ENCODE measurements around the gene IL11. TPM values are rescaled to one million over a fixed set of nuclear protein-coding genes. Genes with fewer than 3 reads are reported as not detected.

The IL11 gene
- polyA plus RNA-seq, 1 donor, result 0.66 TPM

- Histone ChIP-seq H3K27me3 (ENCODE audit: control insufficient read depth, insufficient read depth, low read length) (peaks cover 5% of the 10 kb centered on the region), H3K4me1 (ENCODE audit: control insufficient read depth, insufficient read depth, low read length) (peaks cover 21% of the 10 kb centered on the region), H3K36me3 (ENCODE audit: control insufficient read depth, insufficient read depth, low read length) (peaks cover 7% of the 10 kb centered on the region), H3K4me3 (ENCODE audit: low read length) (no peak overlapping the region), H3K9me3 (ENCODE audit: control insufficient read depth, low read depth, low read length) (no peaks in the 10 kb centered on the region), H3K27ac (ENCODE audit: low read length) (no peak overlapping the region)
- WGBS (ENCODE audit: insufficient coverage, low lambda C conversion rate), result no CpG with 5 or more reads among the region's 3 CpGs
- no peak for DNase-seq
These were observed 12.3 kb upstream of the IL11 start for GRCh38 chr19:55382522-55383054.

GRCh38 chr19:55382013-55382412 is 11.8 kb upstream of the IL11 start:
- H3K4me3 ChIP-seq (ENCODE audit: low read length), result no peak overlapping the region
- no peak for DNase-seq
- WGBS (ENCODE audit: insufficient coverage, low lambda C conversion rate), result 100% methylated on average over 2 of the region's 5 CpGs
- H3K27me3 ChIP-seq (ENCODE audit: control insufficient read depth, insufficient read depth, low read length), result peaks cover 8% of the 10 kb centered on the region
- peaks cover 15% of the 10 kb centered on the region for H3K4me1 ChIP-seq (ENCODE audit: control insufficient read depth, insufficient read depth, low read length)
- H3K36me3 ChIP-seq (ENCODE audit: control insufficient read depth, insufficient read depth, low read length), result peaks cover 1% of the 10 kb centered on the region
- no peak overlapping the region for H3K27ac ChIP-seq (ENCODE audit: low read length)
- H3K9me3 ChIP-seq (ENCODE audit: control insufficient read depth, low read depth, low read length), result no peaks in the 10 kb centered on the region

- DNase-seq, result no peak
- H3K4me1 ChIP-seq (ENCODE audit: control insufficient read depth, insufficient read depth, low read length), result peaks cover 10% of the 10 kb centered on the region
- peaks cover 1% of the 10 kb centered on the region for H3K9me3 ChIP-seq (ENCODE audit: control insufficient read depth, low read depth, low read length)
- no peak overlapping the region for H3K27ac ChIP-seq (ENCODE audit: low read length)
- no CpG with 5 or more reads among the region's 11 CpGs for WGBS (ENCODE audit: insufficient coverage, low lambda C conversion rate)
- peaks cover 34% of the 10 kb centered on the region for H3K27me3 ChIP-seq (ENCODE audit: control insufficient read depth, insufficient read depth, low read length)
- no peaks in the 10 kb centered on the region for H3K36me3 ChIP-seq (ENCODE audit: control insufficient read depth, insufficient read depth, low read length)
- H3K4me3 ChIP-seq (ENCODE audit: low read length), result no peak overlapping the region
These were observed 8.9 kb upstream of the IL11 start for GRCh38 chr19:55379174-55379573.

GRCh38 chr19:55377356-55378131 is 7.3 kb upstream of the IL11 start:
- Histone ChIP-seq H3K36me3 (ENCODE audit: control insufficient read depth, insufficient read depth, low read length) (no peaks in the 10 kb centered on the region), H3K4me3 (ENCODE audit: low read length) (no peak overlapping the region), H3K9me3 (ENCODE audit: control insufficient read depth, low read depth, low read length) (peaks cover 4% of the 10 kb centered on the region), H3K4me1 (ENCODE audit: control insufficient read depth, insufficient read depth, low read length) (peaks cover 9% of the 10 kb centered on the region), H3K27me3 (ENCODE audit: control insufficient read depth, insufficient read depth, low read length) (peaks cover 50% of the 10 kb centered on the region), H3K27ac (ENCODE audit: low read length) (no peak overlapping the region)
- no peak for DNase-seq
- no CpG with 5 or more reads among the region's 43 CpGs for WGBS (ENCODE audit: insufficient coverage, low lambda C conversion rate)

- no CpG with 5 or more reads among the region's 21 CpGs for whole genome bisulfite sequencing (ENCODE audit: insufficient coverage, low lambda C conversion rate)
- Histone ChIP-seq H3K4me1 (ENCODE audit: control insufficient read depth, insufficient read depth, low read length) (peaks cover 9% of the 10 kb centered on the region), H3K27ac (ENCODE audit: low read length) (no peak within 1 kb of the TSS), H3K27me3 (ENCODE audit: control insufficient read depth, insufficient read depth, low read length) (peaks cover 61% of the 10 kb centered on the region), H3K36me3 (ENCODE audit: control insufficient read depth, insufficient read depth, low read length) (no peaks in the 10 kb centered on the region), H3K4me3 (ENCODE audit: low read length) (no peak within 1 kb of the TSS), H3K9me3 (ENCODE audit: control insufficient read depth, low read depth, low read length) (peaks cover 6% of the 10 kb centered on the region)
- no peak for DNase-seq
These were observed 6.1 kb upstream of the IL11 start, which contains the start of gene TMEM190 for GRCh38 chr19:55376241-55376933. Gene TMEM190 (plus strand): TSS chr19:55376826. CDS start chr19:55376854, 28 bp downstream.

GRCh38 chr19:55373993-55374757 is 3.9 kb upstream of the IL11 start:
- no peak overlapping the region for H3K4me3 ChIP-seq (ENCODE audit: low read length)
- H3K27ac ChIP-seq (ENCODE audit: low read length), result no peak overlapping the region
- 0% methylated on average over 1 of the region's 31 CpGs for WGBS (ENCODE audit: insufficient coverage, low lambda C conversion rate)
- peaks cover 6% of the 10 kb centered on the region for H3K9me3 ChIP-seq (ENCODE audit: control insufficient read depth, low read depth, low read length)
- H3K27me3 ChIP-seq (ENCODE audit: control insufficient read depth, insufficient read depth, low read length), result peaks cover 81% of the 10 kb centered on the region
- DNase-seq, result no peak
- peaks cover 16% of the 10 kb centered on the region for H3K4me1 ChIP-seq (ENCODE audit: control insufficient read depth, insufficient read depth, low read length)
- no peaks in the 10 kb centered on the region for H3K36me3 ChIP-seq (ENCODE audit: control insufficient read depth, insufficient read depth, low read length)

DNA sequence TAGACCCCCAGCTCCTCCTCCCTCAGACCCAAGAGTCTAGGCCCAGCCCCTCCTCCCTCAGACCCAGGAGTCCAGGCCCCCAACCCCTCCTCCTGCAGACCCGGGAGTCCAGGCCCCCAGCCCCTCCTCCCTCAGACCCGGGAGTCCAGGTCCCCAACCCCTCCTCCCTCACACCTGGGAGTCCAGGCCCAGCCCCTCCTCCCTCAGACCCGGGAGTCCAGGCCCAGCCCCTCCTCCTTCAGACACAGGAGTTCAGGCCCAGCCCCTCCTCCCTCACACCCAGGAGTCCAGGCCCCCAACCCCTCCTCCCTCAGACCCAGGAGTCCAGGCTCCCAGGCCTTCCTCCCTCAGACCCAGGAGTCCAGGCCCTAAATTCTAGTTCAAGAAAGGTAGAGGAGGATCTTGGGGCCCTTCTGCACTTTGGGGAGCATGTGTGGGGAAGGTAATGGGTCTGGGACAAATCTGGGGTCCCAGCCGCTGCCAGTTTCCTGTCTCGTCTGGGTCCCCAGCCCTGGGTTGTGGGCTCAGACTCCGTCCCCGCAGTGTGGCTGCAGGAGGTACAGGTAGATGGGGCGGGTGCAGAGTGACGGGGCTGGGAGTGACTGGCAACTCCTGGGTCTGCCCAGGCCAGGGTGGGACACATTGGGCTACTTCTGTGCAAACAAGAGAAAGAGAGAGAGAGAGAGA is 3.2 kb upstream of the IL11 start:
- H3K36me3 ChIP-seq (ENCODE audit: control insufficient read depth, insufficient read depth, low read length), result no peaks in the 10 kb centered on the region
- no CpG with 5 or more reads among the region's 9 CpGs for WGBS (ENCODE audit: insufficient coverage, low lambda C conversion rate)
- peaks cover 88% of the 10 kb centered on the region for H3K27me3 ChIP-seq (ENCODE audit: control insufficient read depth, insufficient read depth, low read length)
- peaks cover 6% of the 10 kb centered on the region for H3K9me3 ChIP-seq (ENCODE audit: control insufficient read depth, low read depth, low read length)
- H3K4me3 ChIP-seq (ENCODE audit: low read length), result no peak overlapping the region
- peaks cover 16% of the 10 kb centered on the region for H3K4me1 ChIP-seq (ENCODE audit: control insufficient read depth, insufficient read depth, low read length)
- DNase-seq, result no peak
- no peak overlapping the region for H3K27ac ChIP-seq (ENCODE audit: low read length)

DNA sequence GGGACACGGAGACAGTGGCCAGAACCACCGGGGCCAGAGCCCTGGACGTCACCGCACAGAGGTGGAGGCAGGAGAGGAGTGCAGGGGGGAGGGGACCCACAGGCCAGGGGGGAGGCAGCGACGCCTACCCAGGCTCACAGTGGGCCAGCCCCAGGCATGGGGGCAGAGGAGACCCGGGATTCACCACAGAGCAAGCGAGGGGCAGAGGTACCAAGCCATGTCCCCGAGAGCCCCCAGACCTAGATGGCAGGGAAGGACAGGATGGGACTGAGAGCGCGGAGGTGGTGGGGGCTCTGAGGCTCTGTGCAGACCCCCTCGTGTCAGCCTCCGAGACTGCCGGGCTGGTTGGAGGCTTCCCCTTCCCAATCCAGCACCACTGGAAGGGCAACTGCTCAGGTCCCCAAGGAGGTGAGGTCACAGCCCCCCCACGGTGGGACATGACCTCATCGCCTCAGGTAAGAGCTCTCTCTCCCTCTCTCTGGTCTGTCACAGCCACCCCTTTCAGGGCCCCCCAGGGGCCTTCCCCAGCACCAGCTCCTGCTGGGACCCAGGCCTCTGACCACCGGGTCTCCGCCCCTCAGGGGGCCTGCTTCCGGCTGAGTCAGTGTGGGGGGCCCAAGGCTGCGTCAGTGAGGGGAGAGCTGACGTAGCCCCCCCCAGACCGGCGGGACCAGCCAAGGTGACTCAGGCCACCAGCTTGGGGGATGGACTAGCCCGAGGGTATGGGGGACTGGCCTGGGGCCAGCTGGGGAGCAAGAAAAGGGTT is 2.2 kb upstream of the IL11 start:
- no CpG with 5 or more reads among the region's 24 CpGs for WGBS (ENCODE audit: insufficient coverage, low lambda C conversion rate)
- DNase-seq, result no peak
- no peak overlapping the region for H3K27ac ChIP-seq (ENCODE audit: low read length)

DNA sequence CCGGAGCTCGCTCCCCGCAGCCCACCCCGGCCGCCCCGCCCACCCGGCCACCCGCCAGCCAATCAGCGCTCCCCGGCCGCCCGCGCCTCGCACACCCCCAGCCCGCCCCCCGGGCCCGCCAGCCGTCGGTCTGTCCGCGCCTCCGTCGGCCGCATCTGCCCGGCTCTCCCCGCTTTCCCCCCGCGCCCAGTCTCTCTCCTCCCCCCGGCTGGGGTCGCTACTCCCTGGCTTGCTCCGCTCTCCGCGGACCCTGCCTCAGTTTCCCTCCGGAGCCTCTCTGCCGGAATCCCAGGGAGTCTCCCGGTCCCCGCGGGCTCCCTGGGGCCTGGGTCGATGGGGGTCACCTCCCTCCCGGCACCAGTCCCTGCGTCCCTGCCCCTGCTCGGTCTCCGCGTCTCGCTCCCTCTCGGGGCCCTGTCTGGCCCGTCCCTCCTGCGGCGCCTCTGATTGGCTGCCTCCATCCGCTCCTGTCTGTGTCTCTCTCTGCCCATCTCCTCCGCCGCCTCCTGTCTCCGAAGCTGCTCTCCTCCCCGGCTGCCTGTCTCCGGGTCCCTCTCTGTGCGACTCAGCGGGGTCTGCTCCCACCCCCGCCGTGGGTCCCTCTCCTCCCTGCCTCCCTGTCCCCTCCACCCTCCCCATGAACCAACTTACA is 484 bp downstream of the IL11 start:
- DNase-seq, result no peak
- Histone ChIP-seq H3K27me3 (ENCODE audit: control insufficient read depth, insufficient read depth, low read length) (peaks cover 78% of the 10 kb centered on the region), H3K4me1 (ENCODE audit: control insufficient read depth, insufficient read depth, low read length) (peaks cover 12% of the 10 kb centered on the region)

More for the DNA sequence above, 2.2 kb upstream of the IL11 start:
- Histone ChIP-seq H3K36me3 (ENCODE audit: control insufficient read depth, insufficient read depth, low read length) (no peaks in the 10 kb centered on the region), H3K4me1 (ENCODE audit: control insufficient read depth, insufficient read depth, low read length) (peaks cover 16% of the 10 kb centered on the region), H3K9me3 (ENCODE audit: control insufficient read depth, low read depth, low read length) (peaks cover 6% of the 10 kb centered on the region), H3K4me3 (ENCODE audit: low read length) (no peak overlapping the region), H3K27me3 (ENCODE audit: control insufficient read depth, insufficient read depth, low read length) (peaks cover 91% of the 10 kb centered on the region)

More for the DNA sequence above, 484 bp downstream of the IL11 start:
- Histone ChIP-seq H3K36me3 (ENCODE audit: control insufficient read depth, insufficient read depth, low read length) (no peaks in the 10 kb centered on the region), H3K9me3 (ENCODE audit: control insufficient read depth, low read depth, low read length) (peaks cover 6% of the 10 kb centered on the region), H3K4me3 (ENCODE audit: low read length) (peak overlapping the region; percentile 13), H3K27ac (ENCODE audit: low read length) (no peak overlapping the region)
- no CpG with 5 or more reads among the region's 59 CpGs for WGBS (ENCODE audit: insufficient coverage, low lambda C conversion rate)
